ENCODE measurements around the gene RPS15.

The RPS15 gene

GRCh38 chr19:1411255-1412191 is 26.7 kb upstream of the RPS15 start:
- no CpG with 5 or more reads among the region's 29 CpGs for whole genome bisulfite sequencing (ENCODE audit: extremely low coverage, insufficient coverage, insufficient read length)
- Histone ChIP-seq H3K79me1 (ENCODE audit: low read length) (peaks cover 18% of the 10 kb centered on the region), H3K4me3 (ENCODE audit: low read depth, low read length) (no peak overlapping the region), H4K12ac (ENCODE audit: low read depth, low read length) (no peak overlapping the region), H2AK5ac (ENCODE audit: low read length) (no peak overlapping the region), H3K36me3 (ENCODE audit: control insufficient read depth in 1 of 2, insufficient read depth in 2 of 2, low read length in 2 of 2) (peaks cover 44 to 46% of the 10 kb centered on the region in 2 experiments), H2BK120ac (ENCODE audit: insufficient read depth, low read length, poor library complexity) (no peak overlapping the region), H3K27me3 (ENCODE audit: insufficient read depth, low read length) (no peaks in the 10 kb centered on the region), H2BK5ac (ENCODE audit: low read depth, low read length, poor library complexity) (no peak overlapping the region), H3K18ac (ENCODE audit: low read length) (no peak overlapping the region), H3K9me3 (ENCODE audit: insufficient read depth, low read depth, low read length) (peaks cover 2% of the 10 kb centered on the region), H3K4ac (ENCODE audit: low read depth, low read length) (peak overlapping the region; percentile 96), H4K8ac (ENCODE audit: low read depth, low read length) (no peak overlapping the region), H3K4me1 (ENCODE audit: control insufficient read depth in 1 of 2, insufficient read depth in 2 of 2, low read length in 2 of 2) (peaks cover 41 to 43% of the 10 kb centered on the region in 2 experiments), H3K23ac (ENCODE audit: low read length) (no peak overlapping the region), H2BK12ac (ENCODE audit: low read length) (no peak overlapping the region), H4K91ac (ENCODE audit: low read depth, low read length) (no peak overlapping the region), H3K14ac (ENCODE audit: low read length) (no peak overlapping the region), H3K27ac (ENCODE audit: low read depth, low read length) (no peak overlapping the region), H3K4me2 (ENCODE audit: low read length) (no peak overlapping the region), H3K79me2 (ENCODE audit: control insufficient read depth, insufficient read depth, low read length, poor library complexity) (peaks cover 70% of the 10 kb centered on the region), H3K9ac (ENCODE audit: low read length) (no peak overlapping the region), H2AFZ (ENCODE audit: insufficient read depth, low read length, poor library complexity) (no peak overlapping the region)
- DNase-seq: peak; percentile 26 to 44

DNA sequence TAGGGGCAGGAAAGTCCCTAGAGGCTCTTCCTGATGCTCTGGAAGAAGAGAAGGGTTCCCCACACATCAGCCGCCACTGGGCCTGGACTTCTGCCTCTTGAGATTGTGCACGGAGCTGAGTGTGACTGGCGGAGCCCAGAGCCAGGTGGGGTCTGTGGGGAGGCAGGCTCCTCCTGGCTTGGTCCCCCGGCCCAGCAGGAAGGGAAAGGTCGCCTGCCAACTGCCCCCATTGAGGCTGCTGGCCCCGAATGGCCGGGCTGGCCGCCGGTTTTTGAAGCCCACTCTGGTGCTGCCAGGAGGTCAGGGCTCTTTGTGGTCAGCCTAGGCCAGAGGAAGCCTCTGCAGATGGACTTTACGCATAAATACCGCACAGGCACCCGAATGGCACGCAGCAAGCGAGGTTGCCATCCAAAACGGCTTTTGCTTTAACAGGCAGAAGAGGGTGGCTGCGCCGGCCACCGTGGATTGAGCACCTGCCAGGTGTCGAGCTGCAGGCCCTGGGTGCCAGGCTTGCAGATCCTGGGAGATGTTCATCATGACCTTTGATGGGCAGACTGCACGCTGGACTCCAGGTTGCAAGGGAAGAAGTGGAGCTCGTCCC is 25.8 kb upstream of the RPS15 start:
- Histone ChIP-seq H4K8ac (ENCODE audit: low read depth, low read length) (no peak overlapping the region), H3K79me2 (ENCODE audit: control insufficient read depth, insufficient read depth, low read length, poor library complexity) (peaks cover 75% of the 10 kb centered on the region), H3K4ac (ENCODE audit: low read depth, low read length) (peak overlapping the region; percentile 96), H3K36me3 (ENCODE audit: control insufficient read depth in 1 of 2, insufficient read depth in 2 of 2, low read length in 2 of 2) (peaks cover 52 to 54% of the 10 kb centered on the region in 2 experiments), H3K14ac (ENCODE audit: low read length) (no peak overlapping the region), H3K4me3 (ENCODE audit: low read depth, low read length) (peak overlapping the region; percentile 45), H4K91ac (ENCODE audit: low read depth, low read length) (no peak overlapping the region), H3K23ac (ENCODE audit: low read length) (no peak overlapping the region), H3K27ac (ENCODE audit: low read depth, low read length) (no peak overlapping the region), H3K9ac (ENCODE audit: low read length) (no peak overlapping the region), H2BK12ac (ENCODE audit: low read length) (no peak overlapping the region), H3K18ac (ENCODE audit: low read length) (no peak overlapping the region), H3K4me1 (ENCODE audit: control insufficient read depth in 1 of 2, insufficient read depth in 2 of 2, low read length in 2 of 2) (peaks cover 40 to 42% of the 10 kb centered on the region in 2 experiments), H2AK5ac (ENCODE audit: low read length) (no peak overlapping the region), H3K79me1 (ENCODE audit: low read length) (peaks cover 15% of the 10 kb centered on the region), H3K4me2 (ENCODE audit: low read length) (no peak overlapping the region), H4K12ac (ENCODE audit: low read depth, low read length) (no peak overlapping the region), H2AFZ (ENCODE audit: insufficient read depth, low read length, poor library complexity) (no peak overlapping the region), H2BK5ac (ENCODE audit: low read depth, low read length, poor library complexity) (no peak overlapping the region), H2BK120ac (ENCODE audit: insufficient read depth, low read length, poor library complexity) (no peak overlapping the region), H3K9me3 (ENCODE audit: insufficient read depth, low read depth, low read length) (peaks cover 4% of the 10 kb centered on the region), H3K27me3 (ENCODE audit: insufficient read depth, low read length) (no peaks in the 10 kb centered on the region)
- WGBS (ENCODE audit: extremely low coverage, insufficient coverage, insufficient read length): no CpG with 5 or more reads among the region's 21 CpGs
- DNase-seq: no peak

DNA sequence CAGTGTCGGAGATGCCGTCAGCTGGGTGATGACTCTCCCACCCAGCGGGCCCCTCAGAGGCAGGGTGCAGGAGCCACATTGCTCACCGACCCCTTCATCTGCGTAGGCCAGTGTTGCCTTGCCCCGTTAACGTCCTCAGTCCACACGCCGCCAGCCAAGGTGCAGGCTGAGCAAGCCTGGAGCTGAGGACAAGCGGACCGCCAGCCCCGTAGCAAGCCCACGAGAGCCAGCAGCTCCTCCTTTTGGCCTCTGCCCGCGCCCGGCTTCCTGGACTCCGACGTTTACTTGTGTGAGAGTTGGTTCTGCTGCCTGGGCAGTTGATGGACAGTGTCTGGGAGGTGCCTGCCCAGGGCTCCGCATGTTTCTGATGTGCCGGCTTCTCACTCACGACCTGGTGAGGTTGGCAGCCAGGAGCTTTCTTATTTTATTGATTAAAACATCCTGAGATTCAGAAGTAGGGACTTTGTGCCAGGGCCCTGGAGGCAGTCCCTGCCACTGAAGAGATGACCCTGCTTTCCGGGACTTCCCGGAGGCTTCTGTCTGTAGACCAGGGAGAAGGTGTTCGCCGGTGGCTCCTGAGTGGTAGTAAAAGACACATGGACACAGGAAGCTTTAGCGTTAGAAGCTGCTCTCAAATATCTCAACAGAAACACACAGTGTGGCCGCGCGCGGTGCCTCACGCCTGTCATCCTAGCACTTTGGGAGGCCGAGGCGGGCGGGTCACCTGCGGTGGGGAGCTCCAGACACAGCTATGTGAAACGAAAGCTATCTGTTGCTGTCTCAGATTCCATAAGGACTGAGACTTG is 25.0 kb upstream of the RPS15 start:
- H3K27ac ChIP-seq (ENCODE audit: low read depth, low read length): no peak overlapping the region

More for the DNA sequence above, 25.0 kb upstream of the RPS15 start:
- no peak overlapping the region for H3K23ac ChIP-seq (ENCODE audit: low read length)
- peaks cover 70% of the 10 kb centered on the region for H3K79me2 ChIP-seq (ENCODE audit: control insufficient read depth, insufficient read depth, low read length, poor library complexity)
- H3K9ac ChIP-seq (ENCODE audit: low read length): no peak overlapping the region
- H3K18ac ChIP-seq (ENCODE audit: low read length): no peak overlapping the region
- peaks cover 40 to 42% of the 10 kb centered on the region in 2 experiments for H3K4me1 ChIP-seq (ENCODE audit: control insufficient read depth in 1 of 2, insufficient read depth in 2 of 2, low read length in 2 of 2)
- H3K14ac ChIP-seq (ENCODE audit: low read length): no peak overlapping the region
- H4K8ac ChIP-seq (ENCODE audit: low read depth, low read length): no peak overlapping the region
- DNase-seq: no peak
- H3K79me1 ChIP-seq (ENCODE audit: low read length): peaks cover 8% of the 10 kb centered on the region
- H3K36me3 ChIP-seq (ENCODE audit: control insufficient read depth in 1 of 2, insufficient read depth in 2 of 2, low read length in 2 of 2): peaks cover 59 to 61% of the 10 kb centered on the region in 2 experiments
- H3K9me3 ChIP-seq (ENCODE audit: insufficient read depth, low read depth, low read length): peaks cover 4% of the 10 kb centered on the region
- H3K4me3 ChIP-seq (ENCODE audit: low read depth, low read length): no peak overlapping the region
- no peak overlapping the region for H2AFZ ChIP-seq (ENCODE audit: insufficient read depth, low read length, poor library complexity)
- no peak overlapping the region for H3K4me2 ChIP-seq (ENCODE audit: low read length)
- H4K91ac ChIP-seq (ENCODE audit: low read depth, low read length): no peak overlapping the region
- no peak overlapping the region for H4K12ac ChIP-seq (ENCODE audit: low read depth, low read length)
- peak overlapping the region; percentile 96 for H3K4ac ChIP-seq (ENCODE audit: low read depth, low read length)
- H3K27me3 ChIP-seq (ENCODE audit: insufficient read depth, low read length): no peaks in the 10 kb centered on the region
- WGBS (ENCODE audit: extremely low coverage, insufficient coverage, insufficient read length): no CpG with 5 or more reads among the region's 36 CpGs
- no peak overlapping the region for H2BK12ac ChIP-seq (ENCODE audit: low read length)
- H2AK5ac ChIP-seq (ENCODE audit: low read length): no peak overlapping the region
- H2BK5ac ChIP-seq (ENCODE audit: low read depth, low read length, poor library complexity): no peak overlapping the region
- no peak overlapping the region for H2BK120ac ChIP-seq (ENCODE audit: insufficient read depth, low read length, poor library complexity)

Data from trophoblast cell (in vitro differentiated cells and primary cell).